Activated naive CD4-positive, alpha-beta T cell treated with anti-CD3 and anti-CD28 coated beads, Interleukin-2, amount 50 U/mL, for 72 hours (primary cell): Measurements from ENCODE around the gene INTS13. TPM values are rescaled to one million over a fixed set of nuclear protein-coding genes. Genes with fewer than 3 reads are reported as not detected.
"Not testable (repeated sequence)": the region's sequence is repeated elsewhere in the genome, so short reads cannot be mapped to it uniquely, and the experiment has no call there.

Experiments
- ATAC-seq, 2 donors: fragments of 150-1000 bp; cut with Tn5 transposase; 2 replicates each; pipeline ENCODE4 v1.10.0; 2021; ENCODE audit warnings: mild to moderate bottlenecking in 2 of 2, moderate library complexity in 2 of 2
- DNase-seq, 2 donors: peaks; one replicate each; pipeline ENCODE4 v3.0.0; 2021 to 2022; ENCODE audit warnings: low spot score in 2 of 2
- H3K27ac Mint-ChIP-seq, 2 donors: one replicate each; pipeline ENCODE4 v1.8.0; 2022; ENCODE audit warnings: mild to moderate bottlenecking in 2 of 2, mixed read lengths in 2 of 2
- H3K36me3 Mint-ChIP-seq, 2 donors: one replicate each; pipeline ENCODE4 v1.8.0; 2022; ENCODE audit warnings: mixed read lengths in 2 of 2
- H3K9me3 Mint-ChIP-seq, 2 donors: one replicate each; pipeline ENCODE4 v1.8.0; 2022; ENCODE audit warnings: mixed read lengths in 2 of 2
- total RNA-seq, 2 donors: library from RNA; stranded (reverse); gene quantifications; one replicate each; pipeline ENCODE4 v1.2.3, GENCODE V29; 2022

The INTS13 gene
- 10 to 100 TPM; 63.9 to 80.7 TPM for total RNA-seq

GRCh38 chr12:26937863-26938700 is at the start of gene INTS13, which contains the start of gene FGFR1OP2:
Gene INTS13 (minus strand): TSS chr12:26937981. CDS start chr12:26936803, 1,178 bp downstream.
Gene FGFR1OP2 (plus strand): TSS chr12:26938470. CDS start chr12:26954159, 15,689 bp downstream.
- ATAC-seq (peak; percentile 94 to 95), DNase-seq (peak; percentile 98)
- Mint-ChIP-seq H3K36me3 (peaks cover 16 to 31% of the 10 kb centered on the region in 2 donors), H3K9me3 (no peaks in the 10 kb centered on the region), H3K27ac (peak within 1 kb of the TSS; percentile 90 to 97)

- peaks cover 0 to 9% of the 10 kb centered on the region in 2 donors for H3K9me3 Mint-ChIP-seq
Observed at GRCh38 chr12:26982866-26983265, 45.1 kb upstream of the INTS13 start.

GRCh38 chr12:26979733-26980132 is 42.0 kb upstream of the INTS13 start:
- H3K9me3 Mint-ChIP-seq, result no peaks in the 10 kb centered on the region
- peaks cover 7 to 25% of the 10 kb centered on the region in 2 donors for H3K36me3 Mint-ChIP-seq
- DNase-seq (no peak), ATAC-seq (no peak)
- H3K27ac Mint-ChIP-seq, result no peak overlapping the region

More at GRCh38 chr12:26982866-26983265, 45.1 kb upstream of the INTS13 start:
- ATAC-seq (no peak), DNase-seq (no peak)
- H3K36me3 Mint-ChIP-seq, result peaks cover 24 to 25% of the 10 kb centered on the region in 2 donors
- no peak overlapping the region for H3K27ac Mint-ChIP-seq

- no peak overlapping the region for H3K27ac Mint-ChIP-seq
- DNase-seq (no peak), ATAC-seq (no peak)
- peaks cover 15 to 30% of the 10 kb centered on the region in 2 donors for H3K36me3 Mint-ChIP-seq
- H3K9me3 Mint-ChIP-seq, result no peaks in the 10 kb centered on the region
Observed at GRCh38 chr12:26978801-26979200, 41.0 kb upstream of the INTS13 start.

- DNase-seq (no peak), ATAC-seq (no peak)
- H3K9me3 Mint-ChIP-seq, result no peaks in the 10 kb centered on the region
- no peak overlapping the region for H3K27ac Mint-ChIP-seq
- peaks cover 17 to 30% of the 10 kb centered on the region in 2 donors for H3K36me3 Mint-ChIP-seq
Observed at GRCh38 chr12:26976687-26977086, 38.9 kb upstream of the INTS13 start.

GRCh38 chr12:26971963-26972362 is 34.2 kb upstream of the INTS13 start:
- H3K36me3 Mint-ChIP-seq, result peaks cover 9 to 30% of the 10 kb centered on the region in 2 donors

GRCh38 chr12:26970136-26970535 is 32.4 kb upstream of the INTS13 start:
- Mint-ChIP-seq H3K36me3 (peaks cover 9 to 19% of the 10 kb centered on the region in 2 donors), H3K9me3 (no peaks in the 10 kb centered on the region), H3K27ac (no peak overlapping the region)
- ATAC-seq, result no peak
- no peak for DNase-seq

More at GRCh38 chr12:26971963-26972362, 34.2 kb upstream of the INTS13 start:
- peak; percentile 100 for ATAC-seq
- DNase-seq, result peak; percentile 60 to 68
- Mint-ChIP-seq H3K27ac (no peak overlapping the region), H3K9me3 (no peaks in the 10 kb centered on the region)

GRCh38 chr12:26966842-26967241 is 29.1 kb upstream of the INTS13 start:
- no peak for DNase-seq
- H3K27ac Mint-ChIP-seq, result no peak overlapping the region
- peaks cover 0 to 22% of the 10 kb centered on the region in 2 donors for H3K36me3 Mint-ChIP-seq

GRCh38 chr12:26963413-26963812 is 25.6 kb upstream of the INTS13 start:
- DNase-seq (no peak), ATAC-seq (no peak)
- Mint-ChIP-seq H3K9me3 (no peaks in the 10 kb centered on the region), H3K27ac (no peak overlapping the region), H3K36me3 (peaks cover 0 to 22% of the 10 kb centered on the region in 2 donors)

More at GRCh38 chr12:26966842-26967241, 29.1 kb upstream of the INTS13 start:
- no peaks in the 10 kb centered on the region for H3K9me3 Mint-ChIP-seq
- no peak for ATAC-seq

GRCh38 chr12:26961803-26962202 is 24.0 kb upstream of the INTS13 start:
- DNase-seq (no peak), ATAC-seq (no peak)
- Mint-ChIP-seq H3K27ac (no peak overlapping the region), H3K36me3 (peaks cover 0 to 24% of the 10 kb centered on the region in 2 donors), H3K9me3 (no peaks in the 10 kb centered on the region)

GRCh38 chr12:26961391-26961790 is 23.6 kb upstream of the INTS13 start:
- DNase-seq, H3K27ac Mint-ChIP-seq, ATAC-seq, H3K9me3 Mint-ChIP-seq: not testable (repeated sequence)
- H3K36me3 Mint-ChIP-seq, result peaks cover 0 to 24% of the 10 kb centered on the region in 2 donors

- Mint-ChIP-seq H3K27ac (no peak overlapping the region), H3K36me3 (peaks cover 0 to 28% of the 10 kb centered on the region in 2 donors), H3K9me3 (no peaks in the 10 kb centered on the region)
- DNase-seq (no peak), ATAC-seq (no peak)
Observed at GRCh38 chr12:26954027-26954426, 16.2 kb upstream of the INTS13 start.

GRCh38 chr12:26953447-26953846 is 15.7 kb upstream of the INTS13 start:
- peak in 1 of 2 donors; percentile 50 for ATAC-seq
- Mint-ChIP-seq H3K9me3 (peaks cover 1 to 2% of the 10 kb centered on the region in 2 donors), H3K36me3 (peaks cover 0 to 31% of the 10 kb centered on the region in 2 donors), H3K27ac (no peak overlapping the region)
- DNase-seq, result no peak

GRCh38 chr12:26948309-26948708 is 10.5 kb upstream of the INTS13 start:
- H3K9me3 Mint-ChIP-seq, result peaks cover 7 to 11% of the 10 kb centered on the region in 2 donors
- H3K27ac Mint-ChIP-seq, result no peak overlapping the region
- H3K36me3 Mint-ChIP-seq, result peaks cover 4 to 60% of the 10 kb centered on the region in 2 donors
- DNase-seq, result no peak
- ATAC-seq, result peak in 1 of 2 donors; percentile 33

- no peaks in the 10 kb centered on the region for H3K9me3 Mint-ChIP-seq
- peak overlapping the region; percentile 92 to 95 for H3K27ac Mint-ChIP-seq
- no peak for DNase-seq
- no peak for ATAC-seq
- H3K36me3 Mint-ChIP-seq, result peaks cover 12 to 32% of the 10 kb centered on the region in 2 donors
Observed at GRCh38 chr12:26941215-26941594, 3.4 kb upstream of the INTS13 start.

- H3K36me3 Mint-ChIP-seq, result peaks cover 12 to 28% of the 10 kb centered on the region in 2 donors
- DNase-seq (peak in 1 of 2 donors; percentile 17), ATAC-seq (no peak)
- H3K9me3 Mint-ChIP-seq, result no peaks in the 10 kb centered on the region
- peak overlapping the region; percentile 92 to 95 for H3K27ac Mint-ChIP-seq
Observed at GRCh38 chr12:26940516-26941214, 2.9 kb upstream of the INTS13 start.

GRCh38 chr12:26939953-26940352 is 2.2 kb upstream of the INTS13 start:
- peaks cover 12 to 29% of the 10 kb centered on the region in 2 donors for H3K36me3 Mint-ChIP-seq

More at GRCh38 chr12:26939953-26940352, 2.2 kb upstream of the INTS13 start:
- Mint-ChIP-seq H3K9me3 (no peaks in the 10 kb centered on the region), H3K27ac (peak overlapping the region; percentile 89 to 92)
- DNase-seq, result no peak
- no peak for ATAC-seq
